GM12878 (cell line): Measurements from ENCODE around the gene MEX3C. TPM values are rescaled to one million over a fixed set of nuclear protein-coding genes. Genes with fewer than 3 reads are reported as not detected.

ENCODE experiments used
- ATAC-seq: fragments of 200-7000 bp; cut with Tn5 transposase; 3 replicates; pipeline ENCODE4 v1.9.1; 2020; ENCODE audit warnings: mild to moderate bottlenecking, moderate library complexity
- BruUV-seq: library from RNA; stranded (reverse); fragments of 400-500 nt; replicated peaks from 2 replicates; lab custom pipeline; 2021; lab: Mats Ljungman, UMichigan
- CTCF ChIA-PET: fragments of 300-600 bp; sonication (Branson Sonifier 250); formaldehyde crosslinking; extraction: SDS; loops from one replicate; lab custom pipeline; 2021; ENCODE audit warnings: inconsistent platforms; lab: Yijun Ruan, JAX
- POLR2A ChIA-PET: fragments of 350-600 bp; formaldehyde crosslinking; extraction: SDS; loops from one replicate; lab custom pipeline; 2021; ENCODE audit warnings: inconsistent platforms; lab: Charles Lee
- RAD21 ChIA-PET: fragments of 300-600 bp; sonication (Branson Sonifier 250); formaldehyde crosslinking; loops from one replicate; lab custom pipeline; 2023; ENCODE audit warnings: antibody characterized with exemption; ENCODE audit not compliant: unreplicated experiment; lab: Charles Lee
- SMC1A ChIA-PET: fragments of 300-600 bp; sonication (Branson Sonifier 250); formaldehyde crosslinking; loops from one replicate; lab custom pipeline; 2023; ENCODE audit not compliant: unreplicated experiment, uncharacterized antibody; lab: Charles Lee
- DNase-seq: peaks from one replicate; pipeline ENCODE4 v3.0.0-alpha.2; 2011; ENCODE audit warnings: low read depth, low spot score
- FAIRE-seq: peaks from 3 replicates; lab custom pipeline; 2011; peaks lifted over from hg19 to GRCh38; lab: Jason Lieb, UNC
- H2AFZ ChIP-seq: 2 replicates; pipeline ENCODE4 v1.6.0; 2011; ENCODE audit warnings: low read depth, low read length, control low read depth; ENCODE audit not compliant: control insufficient read depth
- H3K27ac ChIP-seq: 2 replicates; pipeline ENCODE4 v1.5.1; 2011; ENCODE audit warnings: control low read depth; ENCODE audit not compliant: control insufficient read depth, insufficient read depth
- H3K27me3 ChIP-seq, 2 experiments: replicated peaks in 1 of 2; 2 replicates each; pipeline versions ENCODE4 v1.6.0 to v1.6.1; 2011; ENCODE audit warnings: low read length in 1 of 2; ENCODE audit not compliant: control insufficient read depth in 2 of 2, insufficient read depth in 2 of 2
- H3K36me3 ChIP-seq, 2 experiments: 2 replicates each; pipeline ENCODE4 v1.5.1; 2011; ENCODE audit warnings: low read length in 1 of 2; ENCODE audit not compliant: control insufficient read depth in 2 of 2, insufficient read depth in 2 of 2
- H3K4me1 ChIP-seq: 2 replicates; pipeline ENCODE4 v1.6.1; 2011; ENCODE audit warnings: mild to moderate bottlenecking, low read length, moderate library complexity, mixed read lengths; ENCODE audit not compliant: control insufficient read depth, insufficient read depth
- H3K4me2 ChIP-seq: 2 replicates; pipeline ENCODE4 v1.6.0; 2011; ENCODE audit warnings: control low read depth; ENCODE audit not compliant: control insufficient read depth, insufficient read depth
- H3K4me3 ChIP-seq: fragments of 200-600 bp; sonication (generic); 2 replicates; pipeline ENCODE4 v1.5.1; 2016
- H3K79me2 ChIP-seq: 2 replicates; pipeline ENCODE4 v1.6.0; 2011; ENCODE audit warnings: low read length; ENCODE audit not compliant: control insufficient read depth, insufficient read depth
- H3K9ac ChIP-seq: 2 replicates; pipeline ENCODE4 v1.8.0; 2011; ENCODE audit warnings: low read length, control low read depth, mixed read lengths; ENCODE audit not compliant: control insufficient read depth, insufficient read depth
- H3K9me3 ChIP-seq: replicated peaks from 3 replicates; pipeline ENCODE4 v1.5.1; 2011; ENCODE audit warnings: mild to moderate bottlenecking, low read length; ENCODE audit not compliant: control insufficient read depth, insufficient read depth
- H4K20me1 ChIP-seq: 2 replicates; pipeline ENCODE4 v1.6.0; 2011; ENCODE audit not compliant: control insufficient read depth, insufficient read depth
- BACH1 ChIP-seq: fragments of 450-650 bp; IDR thresholded peaks from 2 replicates; pipeline ENCODE4 v1.6.1; 2017; ENCODE audit warnings: mild to moderate bottlenecking, borderline replicate concordance
- CBFB ChIP-seq: IDR thresholded peaks from 2 replicates; pipeline ENCODE4 v1.6.1; 2016; ENCODE audit warnings: antibody characterized with exemption, low read depth
- CREM ChIP-seq: IDR thresholded peaks from 2 replicates; pipeline ENCODE4 v1.6.1; 2014; ENCODE audit warnings: antibody characterized with exemption, low read depth
- DPF2 ChIP-seq: fragments of 450-650 bp; IDR thresholded peaks from 2 replicates; pipeline ENCODE4 v1.6.1; 2017; ENCODE audit warnings: mild to moderate bottlenecking
- EGR1 ChIP-seq, 2 experiments: IDR thresholded peaks; 1 replicate in 1 of 2; 2 replicates in 1 of 2; pipeline ENCODE4 v1.6.1; 2011 to 2012; ENCODE audit warnings: low read depth in 2 of 2, low read length in 2 of 2, borderline replicate concordance in 1 of 2, mild to moderate bottlenecking in 1 of 2, moderate library complexity in 1 of 2
- FOXM1 ChIP-seq: IDR thresholded peaks from 2 replicates; pipeline ENCODE4 v1.6.1; 2012; ENCODE audit warnings: low read depth, mild to moderate bottlenecking, inconsistent platforms, low read length, moderate library complexity
- GABPA ChIP-seq: IDR thresholded peaks from 2 replicates; pipeline ENCODE4 v1.6.1; 2014; ENCODE audit warnings: antibody characterized with exemption, low read depth, mild to moderate bottlenecking, inconsistent platforms
- LARP7 ChIP-seq: fragments of 450-650 bp; IDR thresholded peaks from 2 replicates; pipeline ENCODE4 v1.6.1; 2017; ENCODE audit warnings: mild to moderate bottlenecking
- MEF2B ChIP-seq: fragments of 450-650 bp; IDR thresholded peaks from 2 replicates; pipeline ENCODE4 v1.6.1; 2018; ENCODE audit warnings: mild to moderate bottlenecking, moderate library complexity; ENCODE audit not compliant: partially characterized antibody, poor library complexity, severe bottlenecking
- POLR2AphosphoS5 ChIP-seq: IDR thresholded peaks from 2 replicates; pipeline ENCODE4 v1.6.1; 2011; ENCODE audit warnings: mild to moderate bottlenecking, low read length, inconsistent platforms
- SP1 ChIP-seq: IDR thresholded peaks from one replicate; pipeline ENCODE4 v1.6.1; 2011; ENCODE audit warnings: low read depth, low read length
- SPI1 ChIP-seq: IDR thresholded peaks from 2 replicates; pipeline ENCODE4 v1.6.1; 2011; ENCODE audit warnings: low read depth, mild to moderate bottlenecking, low read length, moderate library complexity, borderline replicate concordance; ENCODE audit not compliant: insufficient read depth
- YY1 ChIP-seq: IDR thresholded peaks from 2 replicates; pipeline ENCODE4 v1.6.1; 2011; ENCODE audit warnings: low read depth, mild to moderate bottlenecking, low read length
- in situ Hi-C: fragments of 300-500 bp; cut with MboI; formaldehyde crosslinking; loops from 9 replicates; pipeline ENCODE4 v1.14.3; 2018; ENCODE audit warnings: mixed read lengths
- intact Hi-C: fragments of 100-400 bp; cut with micrococcal nuclease; formaldehyde crosslinking; loops from one replicate; pipeline ENCODE4 v1.14.2; 2022; ENCODE audit not compliant: unreplicated experiment
- polyA plus RNA-seq, 11 experiments: library from polyadenylated mRNA; depleted of rRNA in 4 of 11; unstranded in 6 of 11; stranded (reverse) in 5 of 11; fragments of >200 nt; fragmentation: Nextera tagmentation in 4 of 11; fragmentation: Illumina TruSeq in 1 of 11; extraction: Ambion mirVana in 4 of 11; extraction: Trizol in 1 of 11; gene quantifications; 1 replicate in 1 of 11; 2 replicates in 10 of 11; pipeline versions ENCODE4 v1.2.1 to v1.2.3, GENCODE V29; 2011 to 2016; ENCODE audit warnings: inconsistent platforms in 2 of 11, missing spikeins in 2 of 11, low read depth in 1 of 11
- total RNA-seq, 4 experiments: library from RNA; depleted of rRNA in 3 of 4; stranded (reverse); fragments of >200 nt in 3 of 4; fragmentation: Illumina TruSeq in 1 of 4; extraction: Trizol in 1 of 4; gene quantifications; 2 replicates each; pipeline versions ENCODE4 v1.2.1 to v1.2.3, GENCODE V29; 2013 to 2021
- TF ChIP-seq, protein P1 (sequence below): IDR thresholded peaks from 2 replicates; pipeline ENCODE4 v1.6.1; 2011; ENCODE audit warnings: borderline replicate concordance, low read depth, mild to moderate bottlenecking, moderate library complexity, mixed read lengths, low read length; ENCODE audit not compliant: insufficient read depth; ENCODE audit errors: extremely low read length
- TF ChIP-seq, protein P2 (sequence below): fragments of 450-650 bp; IDR thresholded peaks from 2 replicates; pipeline ENCODE4 v1.6.1; 2017; ENCODE audit warnings: mild to moderate bottlenecking

The MEX3C gene
- total and polyA plus RNA-seq, 10 of the 15 experiments (the other 5 are each of a cell fraction or from before 2014, with no cell fraction given) = 6.7 to 48.8 (median 21.3) TPM

DNA sequence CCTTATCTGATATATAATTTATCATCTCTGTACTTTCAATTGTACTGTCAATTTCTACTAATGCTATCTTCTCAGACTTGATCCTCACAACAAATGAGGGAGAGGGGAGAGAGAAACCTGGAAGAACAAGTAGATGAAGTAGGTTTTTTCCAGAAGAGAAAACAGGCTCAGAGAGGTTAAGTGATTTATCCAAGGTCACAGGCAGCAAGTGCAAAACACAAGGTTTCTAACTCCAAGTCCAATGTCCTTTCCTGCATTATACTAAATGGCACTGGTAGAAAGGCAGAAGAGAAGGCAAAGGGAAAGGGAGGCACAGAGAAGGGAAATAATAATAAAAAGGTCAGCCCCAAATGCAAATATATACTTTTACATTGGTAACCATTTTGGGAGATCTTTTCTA lies 7.5 kb downstream of the MEX3C start:
- Histone ChIP-seq H3K4me2 (peak overlapping the region; percentile 49), H3K4me1 (peaks cover 29% of the 10 kb centered on the region), H3K4me3 (0 out of 2 replicates have a peak overlapping the region, but pooled peaks have one; percentile 10), H3K9me3 (no peaks in the 10 kb centered on the region), H2AFZ (no peak overlapping the region), H3K9ac (no peak overlapping the region), H3K36me3 (peaks cover 1 to 4% of the 10 kb centered on the region in 2 experiments; a peak in 3 of 4 replicates), H4K20me1 (no peaks in the 10 kb centered on the region), H3K79me2 (peaks cover 100% of the 10 kb centered on the region), H3K27ac (peak overlapping the region; percentile 17; the same call in 1 of the 2 replicates), H3K27me3 (no peaks in the 10 kb centered on the region)
- no peak for TF ChIP-seq SP1
- TF ChIP-seq YY1 = no peak
- no peak for TF ChIP-seq LARP7
- TF ChIP-seq EGR1 (IDR thresholded peaks at IDR 0.05; ENCODE audit: borderline replicate concordance in 1 of 2, low read depth in 2 of 2, low read length in 2 of 2) = no peak
- TF ChIP-seq GABPA = no peak
- TF ChIP-seq, protein P1, sequence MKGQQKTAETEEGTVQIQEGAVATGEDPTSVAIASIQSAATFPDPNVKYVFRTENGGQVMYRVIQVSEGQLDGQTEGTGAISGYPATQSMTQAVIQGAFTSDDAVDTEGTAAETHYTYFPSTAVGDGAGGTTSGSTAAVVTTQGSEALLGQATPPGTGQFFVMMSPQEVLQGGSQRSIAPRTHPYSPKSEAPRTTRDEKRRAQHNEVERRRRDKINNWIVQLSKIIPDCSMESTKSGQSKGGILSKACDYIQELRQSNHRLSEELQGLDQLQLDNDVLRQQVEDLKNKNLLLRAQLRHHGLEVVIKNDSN = no peak
- TF ChIP-seq, protein P2, sequence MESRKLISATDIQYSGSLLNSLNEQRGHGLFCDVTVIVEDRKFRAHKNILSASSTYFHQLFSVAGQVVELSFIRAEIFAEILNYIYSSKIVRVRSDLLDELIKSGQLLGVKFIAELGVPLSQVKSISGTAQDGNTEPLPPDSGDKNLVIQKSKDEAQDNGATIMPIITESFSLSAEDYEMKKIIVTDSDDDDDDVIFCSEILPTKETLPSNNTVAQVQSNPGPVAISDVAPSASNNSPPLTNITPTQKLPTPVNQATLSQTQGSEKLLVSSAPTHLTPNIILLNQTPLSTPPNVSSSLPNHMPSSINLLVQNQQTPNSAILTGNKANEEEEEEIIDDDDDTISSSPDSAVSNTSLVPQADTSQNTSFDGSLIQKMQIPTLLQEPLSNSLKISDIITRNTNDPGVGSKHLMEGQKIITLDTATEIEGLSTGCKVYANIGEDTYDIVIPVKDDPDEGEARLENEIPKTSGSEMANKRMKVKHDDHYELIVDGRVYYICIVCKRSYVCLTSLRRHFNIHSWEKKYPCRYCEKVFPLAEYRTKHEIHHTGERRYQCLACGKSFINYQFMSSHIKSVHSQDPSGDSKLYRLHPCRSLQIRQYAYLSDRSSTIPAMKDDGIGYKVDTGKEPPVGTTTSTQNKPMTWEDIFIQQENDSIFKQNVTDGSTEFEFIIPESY = no peak
- no peak for TF ChIP-seq POLR2AphosphoS5
- no peak for TF ChIP-seq CREM
- no peak for TF ChIP-seq BACH1
- TF ChIP-seq FOXM1 = no peak
- TF ChIP-seq SPI1 = no peak
- no peak for TF ChIP-seq CBFB
- TF ChIP-seq MEF2B = no peak
- TF ChIP-seq DPF2 = no peak
- SMC1A ChIA-PET = interaction anchor here (0.6 to 1.0 kb wide), 4 partner anchors 9 to 223 kb away, joined by 3 to 4 read pairs (median 3); partner anchors contain the start of gene ELAC1
- no TSS peak for BruUV-seq
- FAIRE-seq = no peak
- no peak for DNase-seq
- no peak for ATAC-seq
- intact Hi-C loops (loop anchor here (10.0 kb wide), 2 partner anchors 315 to 535 kb away; partner anchors contain the start of gene ME2), in situ Hi-C loops (loop anchor here (10.0 kb wide), 1 partner anchor 305 kb away; no protein-coding TSS in a partner anchor)
- RAD21 ChIA-PET = interaction anchor here (1.1 kb wide), 1 partner anchor 8 kb away, joined by 3 read pairs; the partner anchor contains the start of gene MEX3C
- CTCF ChIA-PET = no interaction called here
- POLR2A ChIA-PET = no interaction called here
